Mesenchymal stem cell (in vitro differentiated cells and primary cell): ENCODE measurements around the gene LYRM2.

Source experiments
- DNase-seq: peaks from one replicate; pipeline ENCODE4 v3.0.0-alpha.2; 2013
- H2AFZ ChIP-seq: one replicate; pipeline ENCODE4 v1.6.1; 2013; ENCODE audit warnings: low read depth, mild to moderate bottlenecking, control low read depth, inconsistent platforms, low read length, moderate library complexity
- H2AK5ac ChIP-seq: 2 replicates; pipeline ENCODE4 v1.6.1; 2013; ENCODE audit warnings: low read length, moderate library complexity, mild to moderate bottlenecking, inconsistent platforms; ENCODE audit not compliant: severe bottlenecking
- H2BK120ac ChIP-seq: one replicate; pipeline ENCODE4 v1.6.1; 2013; ENCODE audit warnings: low read depth, mild to moderate bottlenecking, inconsistent platforms, low read length, moderate library complexity
- H2BK12ac ChIP-seq, 2 experiments: one replicate each; pipeline ENCODE4 v1.6.1; 2013; ENCODE audit warnings: inconsistent platforms in 2 of 2, low read length in 2 of 2, mild to moderate bottlenecking in 2 of 2, moderate library complexity in 2 of 2, control low read depth in 1 of 2
- H2BK15ac ChIP-seq: one replicate; pipeline ENCODE4 v1.6.1; 2013; ENCODE audit warnings: mild to moderate bottlenecking, low read depth, inconsistent platforms; ENCODE audit not compliant: poor library complexity, severe bottlenecking
- H2BK5ac ChIP-seq: 2 replicates; pipeline ENCODE4 v1.6.1; 2013; ENCODE audit warnings: low read depth, mild to moderate bottlenecking, low read length, control low read depth, inconsistent platforms; ENCODE audit not compliant: poor library complexity, severe bottlenecking
- H3K14ac ChIP-seq, 2 experiments: one replicate each; pipeline ENCODE4 v1.6.1; 2013; ENCODE audit warnings: inconsistent platforms in 2 of 2, low read length in 2 of 2, control low read depth in 1 of 2, mild to moderate bottlenecking in 1 of 2, moderate library complexity in 1 of 2
- H3K18ac ChIP-seq, 2 experiments: one replicate each; pipeline ENCODE4 v1.6.1; 2013; ENCODE audit warnings: inconsistent platforms in 2 of 2, low read length in 2 of 2, control low read depth in 1 of 2, low read depth in 1 of 2, mild to moderate bottlenecking in 1 of 2
- H3K23ac ChIP-seq, 2 experiments: one replicate each; pipeline ENCODE4 v1.6.1; 2013; ENCODE audit warnings: inconsistent platforms in 2 of 2, low read length in 2 of 2, mild to moderate bottlenecking in 2 of 2, moderate library complexity in 2 of 2, control low read depth in 1 of 2
- H3K27ac ChIP-seq: 2 replicates; pipeline ENCODE4 v1.5.1; 2013; ENCODE audit warnings: mild to moderate bottlenecking, moderate library complexity, low read length, control low read depth, inconsistent platforms; ENCODE audit not compliant: poor library complexity, severe bottlenecking
- H3K27me3 ChIP-seq, 2 experiments: 2 replicates each; pipeline versions ENCODE4 v1.6.1 to v1.7.0; 2013; ENCODE audit warnings: low read length in 2 of 2, mild to moderate bottlenecking in 2 of 2, moderate library complexity in 2 of 2, control low read depth in 1 of 2, inconsistent platforms in 1 of 2; ENCODE audit not compliant: control insufficient read depth in 1 of 2, insufficient read depth in 1 of 2
- H3K36me3 ChIP-seq, 2 experiments: 2 replicates each; pipeline versions ENCODE4 v1.6.1 to v1.7.0; 2013; ENCODE audit warnings: low read length in 2 of 2, control low read depth in 1 of 2, inconsistent platforms in 1 of 2, low read depth in 1 of 2, mild to moderate bottlenecking in 1 of 2; ENCODE audit not compliant: insufficient read depth in 2 of 2, control insufficient read depth in 1 of 2
- H3K4ac ChIP-seq, 2 experiments: one replicate each; pipeline ENCODE4 v1.6.1; 2013; ENCODE audit warnings: inconsistent platforms in 2 of 2, low read length in 2 of 2, mild to moderate bottlenecking in 2 of 2, moderate library complexity in 2 of 2, control low read depth in 1 of 2, low read depth in 1 of 2
- H3K4me1 ChIP-seq: 2 replicates; pipeline ENCODE4 v1.6.1; 2013; ENCODE audit warnings: low read depth, low read length, control low read depth; ENCODE audit not compliant: control insufficient read depth, insufficient read depth
- H3K4me2 ChIP-seq: 2 replicates; pipeline ENCODE4 v1.6.1; 2013; ENCODE audit warnings: low read length, mild to moderate bottlenecking, inconsistent platforms; ENCODE audit not compliant: poor library complexity, severe bottlenecking
- H3K4me3 ChIP-seq, 2 experiments: 2 replicates each; pipeline versions ENCODE4 v1.5.1 to v1.7.0; 2013; ENCODE audit warnings: low read length in 2 of 2, mild to moderate bottlenecking in 2 of 2, control low read depth in 1 of 2, low read depth in 1 of 2; ENCODE audit not compliant: insufficient read depth in 1 of 2
- H3K79me1 ChIP-seq: replicated peaks from 2 replicates; pipeline ENCODE4 v1.6.1; 2013; ENCODE audit warnings: mild to moderate bottlenecking, control low read depth, low read length, inconsistent platforms; ENCODE audit not compliant: poor library complexity, severe bottlenecking
- H3K9ac ChIP-seq: 2 replicates; pipeline ENCODE4 v1.7.0; 2013; ENCODE audit warnings: mild to moderate bottlenecking, low read length, moderate library complexity
- H3K9me3 ChIP-seq: 2 replicates; pipeline ENCODE4 v1.7.0; 2013; ENCODE audit warnings: mild to moderate bottlenecking, low read length; ENCODE audit not compliant: control insufficient read depth
- H4K8ac ChIP-seq: one replicate; pipeline ENCODE4 v1.6.1; 2013; ENCODE audit warnings: inconsistent platforms, mild to moderate bottlenecking, low read length, moderate library complexity
- H4K91ac ChIP-seq: one replicate; pipeline ENCODE4 v1.6.1; 2013; ENCODE audit warnings: mild to moderate bottlenecking, low read length, inconsistent platforms
- WGBS: methylation state at CpG from one replicate; pipeline ENCODE4 v1.1.7; 2013; ENCODE audit warnings: mixed read lengths; 5-methylcytosine and 5-hydroxymethylcytosine counted together

Gene LYRM2

DNA sequence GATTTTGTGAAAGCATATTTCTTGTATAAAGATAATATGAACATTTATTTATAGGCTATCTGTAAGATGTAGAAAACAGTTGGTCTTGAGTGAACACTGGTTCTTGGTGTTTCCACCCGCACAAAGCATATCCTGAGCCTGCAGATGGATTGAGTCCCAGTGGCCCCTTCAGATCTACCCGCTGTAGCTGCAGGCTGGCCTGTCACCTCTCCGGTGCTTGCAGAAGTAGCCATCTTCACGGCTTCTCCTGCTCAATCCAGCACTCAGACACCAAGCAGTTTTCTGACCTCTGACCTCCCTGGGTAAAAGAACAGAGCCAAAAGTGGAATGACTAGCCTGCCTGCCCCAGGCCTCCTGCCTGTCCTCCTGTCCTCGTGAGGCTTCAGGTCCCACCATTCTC lies 22.7 kb downstream of the LYRM2 start:
- Histone ChIP-seq H3K23ac (no peak overlapping the region), H4K8ac (no peak overlapping the region), H2BK120ac (no peak overlapping the region), H2BK15ac (no peak overlapping the region), H3K4me2 (no peak overlapping the region), H3K79me1 (no peaks in the 10 kb centered on the region), H4K91ac (no peak overlapping the region), H3K14ac (no peak overlapping the region), H3K27me3 (no peaks in the 10 kb centered on the region), H2AFZ (no peak overlapping the region), H2BK5ac (no peak overlapping the region), H3K9me3 (no peaks in the 10 kb centered on the region), H3K18ac (no peak overlapping the region), H3K4me1 (peaks cover 2% of the 10 kb centered on the region), H3K4me3 (no peak overlapping the region), H2AK5ac (no peak overlapping the region), H3K9ac (no peak overlapping the region), H3K4ac (no peak overlapping the region), H3K27ac (no peak overlapping the region), H3K36me3 (no peaks in the 10 kb centered on the region), H2BK12ac (no peak overlapping the region)
- no peak for DNase-seq
- WGBS: 82% methylated on average over 5 of the region's 5 CpGs

DNA sequence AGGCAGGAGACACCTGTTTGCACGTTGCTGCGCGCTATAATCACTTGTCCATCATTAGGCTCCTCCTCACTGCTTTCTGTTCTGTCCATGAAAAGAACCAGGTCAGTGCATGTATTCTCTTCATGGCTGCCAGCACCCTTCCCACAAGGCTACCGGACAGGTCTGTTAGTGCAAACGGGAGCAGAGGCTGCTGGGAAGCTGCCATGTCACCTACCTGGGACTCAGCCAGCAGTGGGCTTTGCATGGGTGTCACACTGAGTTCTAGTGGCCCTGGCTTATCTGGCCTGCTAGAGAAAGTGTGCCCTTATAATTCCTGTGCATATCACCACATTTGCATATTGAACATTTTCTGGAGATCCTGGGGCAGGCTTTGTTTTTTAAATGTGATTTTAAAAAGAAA lies 24.8 kb downstream of the LYRM2 start:
- no peak overlapping the region for H3K9ac ChIP-seq
- H3K27me3 ChIP-seq: no peaks in the 10 kb centered on the region
- no peaks in the 10 kb centered on the region for H3K79me1 ChIP-seq
- no peak overlapping the region for H3K14ac ChIP-seq
- no peak overlapping the region for H3K4ac ChIP-seq
- no peak overlapping the region for H2BK5ac ChIP-seq
- H2AK5ac ChIP-seq: no peak overlapping the region
- no peaks in the 10 kb centered on the region for H3K9me3 ChIP-seq
- H3K36me3 ChIP-seq: no peaks in the 10 kb centered on the region
- no peak overlapping the region for H3K18ac ChIP-seq
- H2BK15ac ChIP-seq: no peak overlapping the region
- over 99% methylated on average over 5 of the region's 5 CpGs for WGBS
- no peak overlapping the region for H3K23ac ChIP-seq
- no peak overlapping the region for H4K8ac ChIP-seq
- H3K4me2 ChIP-seq: no peak overlapping the region
- no peak overlapping the region for H2BK120ac ChIP-seq
- no peak overlapping the region for H2BK12ac ChIP-seq
- DNase-seq: no peak
- H3K27ac ChIP-seq: no peak overlapping the region
- H4K91ac ChIP-seq: no peak overlapping the region
- no peak overlapping the region for H3K4me3 ChIP-seq
- H3K4me1 ChIP-seq: peaks cover 2% of the 10 kb centered on the region
- H2AFZ ChIP-seq: no peak overlapping the region

DNA sequence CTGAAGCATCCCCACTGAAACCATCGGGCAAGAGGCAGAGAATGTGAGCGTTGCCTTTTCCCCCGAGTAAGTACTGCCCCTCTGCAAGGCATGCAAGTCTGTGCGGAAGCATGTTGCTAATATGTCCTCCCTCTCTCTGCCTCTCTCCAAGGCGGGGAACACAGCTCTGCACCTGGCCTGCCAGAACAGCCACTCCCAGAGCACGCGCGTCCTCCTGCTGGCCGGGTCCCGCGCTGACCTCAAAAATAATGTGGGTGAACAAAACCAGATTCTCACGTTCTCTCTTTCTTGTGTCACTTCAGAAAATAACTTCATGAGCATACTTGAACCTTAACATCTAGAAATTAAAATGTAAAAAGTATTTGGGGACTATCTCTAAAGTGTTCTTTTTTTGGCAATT lies 26.4 kb downstream of the LYRM2 start:
- Histone ChIP-seq H2BK120ac (no peak overlapping the region), H3K23ac (no peak overlapping the region), H2AK5ac (no peak overlapping the region), H3K4me2 (no peak overlapping the region), H3K27ac (no peak overlapping the region), H3K9ac (no peak overlapping the region), H4K8ac (no peak overlapping the region), H3K4ac (no peak overlapping the region), H3K27me3 (no peaks in the 10 kb centered on the region), H3K18ac (no peak overlapping the region), H4K91ac (no peak overlapping the region), H3K4me3 (no peak overlapping the region), H2BK5ac (no peak overlapping the region), H3K79me1 (no peaks in the 10 kb centered on the region), H2BK12ac (no peak overlapping the region), H2BK15ac (no peak overlapping the region), H3K4me1 (peaks cover 2% of the 10 kb centered on the region), H3K14ac (no peak overlapping the region), H3K36me3 (no peaks in the 10 kb centered on the region), H3K9me3 (no peaks in the 10 kb centered on the region), H2AFZ (no peak overlapping the region)
- no peak for DNase-seq
- WGBS: 86% methylated on average over 11 of the region's 12 CpGs

DNA sequence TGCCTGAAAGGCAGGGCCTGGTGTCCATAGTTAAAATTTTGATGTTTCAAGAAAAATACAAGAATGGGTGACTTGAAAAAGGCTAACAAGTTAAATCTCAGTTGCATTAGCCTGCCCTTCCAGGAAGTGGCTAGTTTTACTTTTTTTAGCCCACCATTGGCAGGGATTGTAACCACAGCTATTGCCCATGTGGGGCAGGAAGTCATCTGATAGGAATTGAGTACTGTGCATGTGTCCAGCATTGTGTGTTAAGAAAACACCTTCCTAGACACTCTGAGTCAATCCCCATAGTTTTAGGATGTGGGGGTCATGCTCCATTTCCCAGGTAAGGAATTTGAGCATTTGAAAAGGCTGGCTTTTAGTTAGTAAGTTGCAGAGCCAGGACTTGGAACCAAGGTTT lies 26.9 kb downstream of the LYRM2 start:
- no peak overlapping the region for H3K14ac ChIP-seq
- H3K9me3 ChIP-seq: no peaks in the 10 kb centered on the region
- no peak overlapping the region for H3K27ac ChIP-seq
- H2BK120ac ChIP-seq: no peak overlapping the region
- H2AFZ ChIP-seq: no peak overlapping the region
- no peak overlapping the region for H3K4me3 ChIP-seq
- no peak overlapping the region for H3K4ac ChIP-seq
- H2BK15ac ChIP-seq: no peak overlapping the region
- H2BK12ac ChIP-seq: no peak overlapping the region
- H4K8ac ChIP-seq: no peak overlapping the region
- H3K27me3 ChIP-seq: no peaks in the 10 kb centered on the region
- no peaks in the 10 kb centered on the region for H3K36me3 ChIP-seq
- H3K79me1 ChIP-seq: no peaks in the 10 kb centered on the region
- no peak overlapping the region for H3K9ac ChIP-seq
- H3K4me2 ChIP-seq: no peak overlapping the region
- H2BK5ac ChIP-seq: no peak overlapping the region
- H3K23ac ChIP-seq: no peak overlapping the region
- H3K18ac ChIP-seq: no peak overlapping the region
- H2AK5ac ChIP-seq: no peak overlapping the region
- no peak overlapping the region for H4K91ac ChIP-seq
- peak; percentile 5 for DNase-seq
- H3K4me1 ChIP-seq: peaks cover 2% of the 10 kb centered on the region
